DOHH2 (cell line): ENCODE data around the gene SLC7A4.

ENCODE experiments used
- H3F3A ChIP-seq: fragments of 200-600 bp; sonication (generic), shearing (Covaris generic); 2 replicates; pipeline ENCODE4 v1.6.0; 2016; ENCODE audit warnings: antibody characterized with exemption, mild to moderate bottlenecking; ENCODE audit not compliant: control insufficient read depth, insufficient read depth
- H3K27ac ChIP-seq: fragments of 200-600 bp; sonication (generic); 2 replicates; pipeline ENCODE4 v1.5.1; 2014; ENCODE audit warnings: low read depth, mild to moderate bottlenecking, low read length, moderate library complexity
- H3K27me3 ChIP-seq: fragments of 200-600 bp; sonication (generic); 2 replicates; pipeline ENCODE4 v1.6.1; 2014; ENCODE audit warnings: mild to moderate bottlenecking, low read length, mixed read lengths; ENCODE audit not compliant: control insufficient read depth
- H3K36me3 ChIP-seq: fragments of 200-600 bp; sonication (generic); 2 replicates; pipeline ENCODE4 v1.6.1; 2014; ENCODE audit warnings: mild to moderate bottlenecking, low read length, moderate library complexity, mixed read lengths; ENCODE audit not compliant: control insufficient read depth
- H3K4me1 ChIP-seq: fragments of 200-600 bp; sonication (generic); 2 replicates; pipeline ENCODE4 v1.6.1; 2014; ENCODE audit warnings: mild to moderate bottlenecking, low read length, mixed read lengths; ENCODE audit not compliant: control insufficient read depth
- H3K4me2 ChIP-seq: fragments of 200-600 bp; sonication (generic); 2 replicates; pipeline ENCODE4 v1.6.0; 2014; ENCODE audit warnings: mild to moderate bottlenecking, low read length, moderate library complexity
- H3K4me3 ChIP-seq: fragments of 200-600 bp; sonication (generic); 2 replicates; pipeline ENCODE4 v1.5.1; 2014; ENCODE audit warnings: mild to moderate bottlenecking, low read length, mixed read lengths
- H3K79me2 ChIP-seq: fragments of 200-600 bp; sonication (generic); 2 replicates; pipeline ENCODE4 v1.6.1; 2014; ENCODE audit warnings: mild to moderate bottlenecking, low read length, mixed read lengths; ENCODE audit not compliant: control insufficient read depth
- H3K9me2 ChIP-seq: fragments of 200-600 bp; sonication (generic); replicated peaks from 2 replicates; pipeline ENCODE4 v1.6.1; 2014; ENCODE audit warnings: mild to moderate bottlenecking, low read length, mixed read lengths; ENCODE audit not compliant: control insufficient read depth
- H3K9me3 ChIP-seq: fragments of 200-600 bp; sonication (generic); 2 replicates; pipeline ENCODE4 v1.6.1; 2014; ENCODE audit warnings: antibody characterized with exemption, low read length, mixed read lengths; ENCODE audit not compliant: control insufficient read depth, insufficient read depth
- H4K20me1 ChIP-seq: fragments of 200-600 bp; sonication (generic); 2 replicates; pipeline ENCODE4 v1.6.0; 2014; ENCODE audit warnings: low read depth, mild to moderate bottlenecking, antibody characterized with exemption, low read length, moderate library complexity; ENCODE audit not compliant: control insufficient read depth, insufficient read depth
- EZH2phosphoT487 ChIP-seq: fragments of 200-600 bp; sonication (generic); IDR thresholded peaks from 2 replicates; pipeline ENCODE4 v1.6.1; 2017; ENCODE audit warnings: borderline replicate concordance, mild to moderate bottlenecking, antibody characterized with exemption, low read length, moderate library complexity, mixed read lengths
- TF ChIP-seq, protein P1 (sequence below): fragments of 200-600 bp; sonication (generic); IDR thresholded peaks from one replicate; pipeline ENCODE4 v1.5.1; 2014; ENCODE audit warnings: antibody characterized with exemption, mild to moderate bottlenecking, low read depth, low read length; ENCODE audit not compliant: poor library complexity, severe bottlenecking

Gene SLC7A4

GRCh38 chr22:21031545-21032036 lies 770 bp downstream of the SLC7A4 start:
- H3K27me3 ChIP-seq = peaks cover 8% of the 10 kb centered on the region

GRCh38 chr22:21030621-21031544 lies 1.5 kb downstream of the SLC7A4 start:
- Histone ChIP-seq H3K4me3 (no peak overlapping the region), H3F3A (no peaks in the 10 kb centered on the region), H3K36me3 (no peaks in the 10 kb centered on the region), H3K27me3 (peaks cover 3% of the 10 kb centered on the region), H3K79me2 (no peaks in the 10 kb centered on the region), H3K4me1 (no peaks in the 10 kb centered on the region), H3K27ac (no peak overlapping the region), H3K9me3 (no peaks in the 10 kb centered on the region), H4K20me1 (no peaks in the 10 kb centered on the region), H3K4me2 (no peak overlapping the region), H3K9me2 (no peaks in the 10 kb centered on the region)
- TF ChIP-seq, protein P1, sequence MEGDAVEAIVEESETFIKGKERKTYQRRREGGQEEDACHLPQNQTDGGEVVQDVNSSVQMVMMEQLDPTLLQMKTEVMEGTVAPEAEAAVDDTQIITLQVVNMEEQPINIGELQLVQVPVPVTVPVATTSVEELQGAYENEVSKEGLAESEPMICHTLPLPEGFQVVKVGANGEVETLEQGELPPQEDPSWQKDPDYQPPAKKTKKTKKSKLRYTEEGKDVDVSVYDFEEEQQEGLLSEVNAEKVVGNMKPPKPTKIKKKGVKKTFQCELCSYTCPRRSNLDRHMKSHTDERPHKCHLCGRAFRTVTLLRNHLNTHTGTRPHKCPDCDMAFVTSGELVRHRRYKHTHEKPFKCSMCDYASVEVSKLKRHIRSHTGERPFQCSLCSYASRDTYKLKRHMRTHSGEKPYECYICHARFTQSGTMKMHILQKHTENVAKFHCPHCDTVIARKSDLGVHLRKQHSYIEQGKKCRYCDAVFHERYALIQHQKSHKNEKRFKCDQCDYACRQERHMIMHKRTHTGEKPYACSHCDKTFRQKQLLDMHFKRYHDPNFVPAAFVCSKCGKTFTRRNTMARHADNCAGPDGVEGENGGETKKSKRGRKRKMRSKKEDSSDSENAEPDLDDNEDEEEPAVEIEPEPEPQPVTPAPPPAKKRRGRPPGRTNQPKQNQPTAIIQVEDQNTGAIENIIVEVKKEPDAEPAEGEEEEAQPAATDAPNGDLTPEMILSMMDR = no peak
- TF ChIP-seq EZH2phosphoT487 = no peak

More at GRCh38 chr22:21031545-21032036, 770 bp downstream of the SLC7A4 start:
- Histone ChIP-seq H4K20me1 (no peaks in the 10 kb centered on the region), H3K4me1 (no peaks in the 10 kb centered on the region), H3F3A (no peaks in the 10 kb centered on the region), H3K4me3 (no peak overlapping the region), H3K9me2 (no peaks in the 10 kb centered on the region), H3K4me2 (no peak overlapping the region), H3K79me2 (no peaks in the 10 kb centered on the region), H3K9me3 (no peaks in the 10 kb centered on the region), H3K36me3 (no peaks in the 10 kb centered on the region), H3K27ac (no peak overlapping the region)
- TF ChIP-seq, protein P1 = no peak
- no peak for TF ChIP-seq EZH2phosphoT487

DNA sequence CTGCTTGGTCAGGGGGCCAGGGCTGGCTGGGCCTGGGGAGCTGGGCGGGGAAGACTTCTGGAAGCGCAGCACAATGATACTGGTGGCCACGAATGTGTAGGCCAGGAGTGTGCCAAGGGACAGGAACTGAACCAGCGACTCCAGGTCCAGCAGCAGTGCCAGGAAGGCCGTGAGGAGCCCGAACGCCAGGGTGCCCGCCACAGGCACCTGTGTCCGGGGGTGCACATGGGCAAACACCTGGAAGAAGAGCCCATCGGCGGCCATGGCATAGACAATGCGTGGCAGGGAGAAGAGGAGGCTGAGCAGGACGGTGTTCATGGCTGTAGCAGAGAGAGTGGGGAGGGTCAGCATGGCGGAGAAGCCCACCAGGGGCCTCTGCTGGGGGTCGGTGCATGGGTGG lies 2.3 kb downstream of the SLC7A4 start:
- H3K4me3 ChIP-seq = no peak overlapping the region
- H3K27me3 ChIP-seq = peaks cover 2% of the 10 kb centered on the region
- no peaks in the 10 kb centered on the region for H3F3A ChIP-seq
- H4K20me1 ChIP-seq = no peaks in the 10 kb centered on the region
- no peak for TF ChIP-seq EZH2phosphoT487
- TF ChIP-seq, protein P1 = no peak
- H3K36me3 ChIP-seq = no peaks in the 10 kb centered on the region
- H3K27ac ChIP-seq = no peak overlapping the region
- peaks cover 2% of the 10 kb centered on the region; the same call in 1 of the 2 replicates for H3K4me1 ChIP-seq
- no peak overlapping the region for H3K4me2 ChIP-seq
- no peaks in the 10 kb centered on the region for H3K9me3 ChIP-seq
- H3K79me2 ChIP-seq = no peaks in the 10 kb centered on the region
- H3K9me2 ChIP-seq = no peaks in the 10 kb centered on the region
